SU-DHL-6 (cell line): ENCODE results near the gene CARD19.

Source experiments
- CTCF ChIP-seq: fragments of 200-600 bp; sonication (generic); IDR thresholded peaks from one replicate; pipeline ENCODE4 v1.5.1; 2017; ENCODE audit warnings: antibody characterized with exemption, mild to moderate bottlenecking, low read length, moderate library complexity; ENCODE audit not compliant: insufficient read depth, poor library complexity, severe bottlenecking
- EZH2phosphoT487 ChIP-seq: fragments of 200-600 bp; sonication (generic), shearing (Covaris generic); conservative IDR thresholded peaks from 2 replicates; pipeline ENCODE4 v1.6.1; 2018; ENCODE audit warnings: mild to moderate bottlenecking, antibody characterized with exemption, low read length, moderate library complexity, mixed read lengths

GRCh38 chr9:93076101-93076791, 19.8 kb upstream of the CARD19 start:
- TF ChIP-seq CTCF: no peak
- TF ChIP-seq EZH2phosphoT487: no peak
